Measurements from ENCODE around the gene DDRGK1. TPM values are rescaled to one million over a fixed set of nuclear protein-coding genes. Genes with fewer than 3 reads are reported as not detected.

Gene DDRGK1
- total and polyA plus RNA-seq, 3 experiments from 2014 or later, result 58.1 to 77.9 (median 75.3) TPM

DNA sequence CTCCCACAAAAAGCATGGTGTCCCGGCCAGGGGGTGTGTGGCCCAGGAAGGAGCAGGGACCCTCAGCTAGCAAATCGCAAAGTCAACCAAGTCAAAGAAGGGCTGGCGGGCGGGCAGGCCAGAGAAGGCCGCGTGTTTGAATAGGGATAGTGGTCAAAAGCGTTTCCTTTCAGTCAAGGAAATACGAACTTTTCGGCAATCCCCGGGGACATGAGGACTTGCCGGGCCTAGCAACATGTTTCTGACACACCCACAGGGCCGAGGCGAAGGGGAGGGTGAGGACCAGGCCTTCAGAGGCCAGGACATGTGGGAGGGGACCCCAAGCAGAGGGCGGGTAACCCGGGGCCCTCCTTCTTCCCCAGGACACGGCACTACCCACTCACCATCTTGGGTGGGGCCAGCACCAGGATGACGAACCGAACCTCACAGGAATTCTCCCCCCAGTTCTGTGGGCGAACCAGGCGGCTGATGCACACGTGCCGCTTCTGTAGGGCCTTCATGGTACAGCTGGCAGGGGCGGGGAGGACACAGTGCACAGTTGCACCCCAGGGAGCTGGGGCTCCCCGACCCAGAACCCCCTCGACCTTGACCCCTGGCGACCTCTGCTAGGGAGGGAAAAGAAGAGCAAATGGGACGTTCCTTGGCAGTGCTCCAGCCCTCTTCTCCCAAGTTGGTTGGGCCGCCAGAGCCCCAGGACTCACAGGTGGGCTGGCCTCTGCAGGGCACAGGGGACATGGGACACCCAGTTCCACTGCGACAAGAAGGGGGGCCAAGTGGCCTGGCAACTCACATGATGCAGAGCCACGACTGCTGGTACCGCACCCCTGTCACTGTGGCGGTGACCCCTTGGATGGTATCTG lies 28.9 kb upstream of the DDRGK1 start:
- Histone ChIP-seq H3K36me3 (ENCODE audit: insufficient read depth, low read length) (no peaks in the 10 kb centered on the region), H3K27me3 (ENCODE audit: insufficient read depth, low read length, poor library complexity, severe bottlenecking) (peaks cover 18% of the 10 kb centered on the region), H3K4me1 (ENCODE audit: insufficient read depth, low read length) (peaks cover 8% of the 10 kb centered on the region), H3K9me3 (ENCODE audit: low read length) (no peaks in the 10 kb centered on the region), H3K27ac (ENCODE audit: low read depth, low read length) (no peak overlapping the region), H3K4me3 (ENCODE audit: low read length) (no peak overlapping the region)
- DNase-seq, result no peak
- ChIA-PET CTCF (no interaction called here), POLR2A (no interaction called here)
- Mint-ChIP-seq H3K9me3 (no peaks in the 10 kb centered on the region), H3K4me3 (no peak overlapping the region), H3K36me3 (no peaks in the 10 kb centered on the region), H3K27me3 (peaks cover 17 to 30% of the 10 kb centered on the region in 2 donors), H3K4me1 (peaks cover 2 to 7% (median 4%) of the 10 kb centered on the region in 3 donors), H3K27ac (no peak overlapping the region)

DNA sequence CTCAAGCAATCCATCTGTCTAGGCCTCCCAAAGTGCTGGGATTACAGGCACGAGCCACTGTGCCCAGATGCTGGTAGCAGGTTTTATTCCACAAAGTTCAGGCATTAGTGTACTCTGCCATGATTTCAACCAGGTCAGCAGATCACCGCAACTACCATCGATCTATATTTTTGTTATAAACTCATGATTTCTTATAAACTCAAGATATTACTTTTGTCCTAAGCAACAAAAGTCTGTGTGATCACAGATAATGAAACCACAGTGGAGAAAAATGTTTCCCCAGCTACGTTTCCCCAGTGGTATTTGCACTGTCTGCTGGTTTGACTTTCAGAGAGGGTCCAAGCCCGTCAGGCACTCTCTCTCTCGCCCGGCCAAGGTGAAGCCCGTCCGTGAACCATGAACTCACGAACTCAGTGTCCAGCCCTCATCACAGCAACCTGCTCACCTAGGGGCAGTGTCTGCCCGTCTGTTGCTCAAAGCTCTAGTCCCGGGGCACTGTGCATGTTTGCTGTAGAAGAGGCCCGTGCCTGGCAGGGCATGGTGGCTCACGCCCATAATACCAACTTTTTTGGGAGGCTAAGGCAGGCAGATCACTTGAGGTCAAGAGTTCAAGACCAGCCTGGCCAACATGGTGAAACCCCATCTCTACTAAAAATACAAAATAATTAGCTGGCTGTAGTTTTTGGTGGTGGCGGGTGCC lies 27.6 kb upstream of the DDRGK1 start:
- DNase-seq, result no peak
- Mint-ChIP-seq H3K36me3 (peaks cover 0 to 2% (median 0%) of the 10 kb centered on the region in 3 donors), H3K27me3 (peaks cover 13 to 23% of the 10 kb centered on the region in 2 donors), H3K4me3 (no peak overlapping the region), H3K27ac (no peak overlapping the region), H3K9me3 (no peaks in the 10 kb centered on the region), H3K4me1 (no peaks in the 10 kb centered on the region)
- CTCF ChIA-PET, result no interaction called here
- Histone ChIP-seq H3K27me3 (ENCODE audit: insufficient read depth, low read length, poor library complexity, severe bottlenecking) (peaks cover 9% of the 10 kb centered on the region), H3K36me3 (ENCODE audit: insufficient read depth, low read length) (no peaks in the 10 kb centered on the region), H3K27ac (ENCODE audit: low read depth, low read length) (no peak overlapping the region), H3K4me1 (ENCODE audit: insufficient read depth, low read length) (no peaks in the 10 kb centered on the region), H3K9me3 (ENCODE audit: low read length) (no peaks in the 10 kb centered on the region), H3K4me3 (ENCODE audit: low read length) (no peak overlapping the region)
- POLR2A ChIA-PET, result no interaction called here

DNA sequence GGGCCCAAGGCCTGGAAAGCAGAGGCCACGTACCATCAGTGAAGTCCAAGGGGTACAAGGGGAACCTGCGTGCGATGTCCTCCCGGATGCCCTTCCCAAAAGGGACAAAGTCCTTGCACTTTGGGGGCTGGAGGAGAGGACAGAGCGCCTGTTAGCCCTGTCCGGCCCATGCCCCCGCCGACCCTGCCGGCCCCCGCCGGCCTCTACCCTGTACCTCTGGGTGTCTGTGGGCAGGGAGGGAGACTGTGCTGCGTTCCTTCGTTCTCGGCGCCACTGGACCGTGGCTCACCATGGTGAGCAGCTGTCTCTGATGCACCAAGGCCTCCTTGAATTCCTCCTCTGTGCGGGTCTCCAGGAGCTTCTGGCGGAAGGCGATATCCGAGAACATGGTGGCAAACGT lies 26.6 kb upstream of the DDRGK1 start:
- Mint-ChIP-seq H3K9me3 (no peaks in the 10 kb centered on the region), H3K27me3 (peaks cover 7 to 15% of the 10 kb centered on the region in 2 donors), H3K27ac (no peak overlapping the region), H3K4me1 (no peaks in the 10 kb centered on the region), H3K4me3 (no peak overlapping the region), H3K36me3 (peaks cover 0 to 8% (median 0%) of the 10 kb centered on the region in 3 donors)
- no peak overlapping the region for H3K4me3 ChIP-seq (ENCODE audit: low read length)
- no peak overlapping the region for H3K27ac ChIP-seq (ENCODE audit: low read depth, low read length)
- no peaks in the 10 kb centered on the region for H3K36me3 ChIP-seq (ENCODE audit: insufficient read depth, low read length)
- ChIA-PET POLR2A (no interaction called here), CTCF (no interaction called here)
- peaks cover 7% of the 10 kb centered on the region for H3K27me3 ChIP-seq (ENCODE audit: insufficient read depth, low read length, poor library complexity, severe bottlenecking)
- no peaks in the 10 kb centered on the region for H3K4me1 ChIP-seq (ENCODE audit: insufficient read depth, low read length)
- DNase-seq, result no peak
- no peaks in the 10 kb centered on the region for H3K9me3 ChIP-seq (ENCODE audit: low read length)

DNA sequence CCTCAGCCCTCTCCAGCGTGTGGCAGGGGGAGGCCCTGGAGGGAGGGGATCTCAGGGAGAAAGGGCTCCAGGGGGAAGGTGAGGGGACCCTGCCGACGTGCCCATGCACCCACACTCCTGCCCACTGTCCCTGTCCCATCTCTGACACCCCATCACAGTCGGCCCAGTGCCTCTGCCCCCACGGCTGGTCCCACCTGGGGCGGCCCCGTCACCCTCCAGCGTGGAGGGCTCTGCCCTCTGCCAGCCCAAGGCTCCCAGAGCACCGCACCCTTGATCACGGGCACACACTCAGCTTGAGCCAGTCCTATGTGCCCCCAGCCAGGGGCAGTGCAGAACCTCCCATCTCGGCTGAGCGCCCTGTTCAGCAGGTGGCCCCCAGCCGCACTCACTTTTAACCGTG lies 25.3 kb upstream of the DDRGK1 start:
- no peaks in the 10 kb centered on the region for H3K9me3 ChIP-seq (ENCODE audit: low read length)
- Mint-ChIP-seq H3K27ac (no peak overlapping the region), H3K4me1 (no peaks in the 10 kb centered on the region), H3K4me3 (no peak overlapping the region), H3K27me3 (peaks cover 0 to 3% of the 10 kb centered on the region in 2 donors), H3K36me3 (peaks cover 0 to 8% (median 0%) of the 10 kb centered on the region in 3 donors), H3K9me3 (no peaks in the 10 kb centered on the region)
- H3K27ac ChIP-seq (ENCODE audit: low read depth, low read length), result no peak overlapping the region
- ChIA-PET CTCF (no interaction called here), POLR2A (no interaction called here)
- no peaks in the 10 kb centered on the region for H3K36me3 ChIP-seq (ENCODE audit: insufficient read depth, low read length)
- no peaks in the 10 kb centered on the region for H3K4me1 ChIP-seq (ENCODE audit: insufficient read depth, low read length)
- no peak for DNase-seq
- no peak overlapping the region for H3K4me3 ChIP-seq (ENCODE audit: low read length)
- no peaks in the 10 kb centered on the region for H3K27me3 ChIP-seq (ENCODE audit: insufficient read depth, low read length, poor library complexity, severe bottlenecking)

DNA sequence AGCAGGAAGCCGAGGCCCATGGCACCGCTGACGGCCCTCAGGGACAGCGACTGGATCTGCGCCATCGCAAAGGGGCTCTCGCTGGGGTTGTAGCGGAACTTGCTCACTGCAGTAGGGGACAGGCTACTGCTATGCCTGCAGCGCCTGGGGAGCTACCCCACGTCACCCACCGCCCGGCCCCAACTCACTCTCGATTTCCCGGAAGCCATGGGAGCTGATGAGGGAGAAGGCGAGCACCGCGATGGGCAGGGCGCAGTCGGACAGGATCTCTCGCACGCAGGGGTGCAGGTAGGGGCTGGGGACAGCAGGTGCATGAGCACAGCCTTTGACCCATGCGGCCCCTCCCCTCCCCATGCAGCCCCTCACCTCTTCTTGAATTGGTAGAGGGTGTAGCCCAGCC lies 24.7 kb upstream of the DDRGK1 start:
- ChIA-PET CTCF (no interaction called here), POLR2A (no interaction called here)
- no peaks in the 10 kb centered on the region for H3K27me3 ChIP-seq (ENCODE audit: insufficient read depth, low read length, poor library complexity, severe bottlenecking)
- Mint-ChIP-seq H3K36me3 (peaks cover 0 to 10% (median 0%) of the 10 kb centered on the region in 3 donors), H3K27me3 (no peaks in the 10 kb centered on the region), H3K27ac (no peak overlapping the region), H3K4me3 (no peak overlapping the region), H3K9me3 (no peaks in the 10 kb centered on the region), H3K4me1 (no peaks in the 10 kb centered on the region)
- H3K4me1 ChIP-seq (ENCODE audit: insufficient read depth, low read length), result no peaks in the 10 kb centered on the region
- no peak for DNase-seq
- no peak overlapping the region for H3K27ac ChIP-seq (ENCODE audit: low read depth, low read length)
- H3K4me3 ChIP-seq (ENCODE audit: low read length), result no peak overlapping the region
- no peaks in the 10 kb centered on the region for H3K9me3 ChIP-seq (ENCODE audit: low read length)
- no peaks in the 10 kb centered on the region for H3K36me3 ChIP-seq (ENCODE audit: insufficient read depth, low read length)

DNA sequence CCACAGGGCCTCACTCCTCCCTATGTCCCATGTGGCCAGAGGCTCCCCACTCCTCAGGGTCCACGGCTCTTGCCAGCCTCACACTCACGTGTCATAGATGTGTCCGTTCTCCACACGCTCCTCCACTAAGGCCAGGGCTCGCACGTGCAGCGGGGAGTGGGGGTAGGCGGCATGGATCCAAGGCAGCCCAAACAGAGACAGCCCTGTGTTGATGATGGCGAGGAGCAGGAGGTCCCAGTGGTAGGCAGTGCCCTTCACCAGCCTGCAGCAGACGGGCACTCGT lies 24.2 kb upstream of the DDRGK1 start:
- DNase-seq, result no peak
- Histone ChIP-seq H3K4me3 (ENCODE audit: low read length) (no peak overlapping the region), H3K9me3 (ENCODE audit: low read length) (no peaks in the 10 kb centered on the region), H3K27ac (ENCODE audit: low read depth, low read length) (no peak overlapping the region), H3K36me3 (ENCODE audit: insufficient read depth, low read length) (no peaks in the 10 kb centered on the region), H3K27me3 (ENCODE audit: insufficient read depth, low read length, poor library complexity, severe bottlenecking) (no peaks in the 10 kb centered on the region), H3K4me1 (ENCODE audit: insufficient read depth, low read length) (peaks cover under 1% of the 10 kb centered on the region)
- Mint-ChIP-seq H3K27me3 (no peaks in the 10 kb centered on the region), H3K9me3 (no peaks in the 10 kb centered on the region), H3K27ac (no peak overlapping the region), H3K36me3 (peaks cover 0 to 14% (median 0%) of the 10 kb centered on the region in 3 donors), H3K4me1 (no peaks in the 10 kb centered on the region), H3K4me3 (no peak overlapping the region)
- ChIA-PET POLR2A (no interaction called here), CTCF (interaction anchor here (2.3 kb wide), 1 partner anchor 10 kb away, joined by 7 read pairs; no protein-coding TSS in a partner anchor)

DNA sequence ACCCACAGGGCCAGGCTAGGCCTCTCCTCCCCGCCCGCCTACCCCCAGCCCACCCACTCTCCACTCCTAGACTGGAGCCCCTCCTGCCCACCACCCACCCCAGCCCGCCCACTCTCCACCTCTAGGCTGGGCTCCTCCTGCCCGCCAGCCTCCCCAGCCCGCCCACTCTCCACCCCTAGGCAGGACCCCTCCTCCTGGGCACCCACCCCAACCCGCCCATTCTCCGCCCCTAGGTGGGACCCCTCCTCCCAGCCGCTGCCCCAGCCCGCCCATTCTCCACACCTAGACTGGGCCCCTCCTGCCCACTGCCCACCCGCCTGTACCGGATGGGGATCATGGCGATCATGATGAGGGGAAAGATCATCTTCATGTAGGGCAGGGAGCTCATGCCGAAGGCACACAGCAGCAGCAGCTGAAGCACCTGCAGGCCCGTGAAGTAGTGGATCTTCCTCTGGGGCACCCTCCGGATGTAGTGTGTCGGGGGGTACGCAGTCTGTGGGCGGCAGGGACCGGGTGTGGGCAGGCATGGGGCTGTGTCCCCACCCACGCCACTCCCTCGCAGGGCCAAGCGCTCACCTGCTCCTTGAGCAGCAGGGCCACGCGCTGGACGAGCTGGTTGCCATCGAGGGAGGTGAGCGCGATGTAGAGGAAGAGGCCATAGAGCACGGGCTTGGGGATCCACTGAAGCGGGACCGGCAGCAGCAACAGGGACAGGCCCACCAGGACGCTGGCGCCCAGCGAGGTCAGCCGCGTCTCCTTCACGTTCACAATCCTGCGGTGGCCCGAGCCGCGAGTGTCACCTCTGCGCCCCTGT lies 23.7 kb upstream of the DDRGK1 start:
- Mint-ChIP-seq H3K27ac (no peak overlapping the region), H3K9me3 (no peaks in the 10 kb centered on the region), H3K4me3 (no peak overlapping the region), H3K27me3 (no peaks in the 10 kb centered on the region), H3K36me3 (peaks cover 0 to 19% (median 0%) of the 10 kb centered on the region in 3 donors), H3K4me1 (peaks cover 0 to 4% (median 0%) of the 10 kb centered on the region in 3 donors)
- POLR2A ChIA-PET, result no interaction called here
- Histone ChIP-seq H3K9me3 (ENCODE audit: low read length) (no peaks in the 10 kb centered on the region), H3K4me3 (ENCODE audit: low read length) (no peak overlapping the region), H3K27ac (ENCODE audit: low read depth, low read length) (no peak overlapping the region), H3K4me1 (ENCODE audit: insufficient read depth, low read length) (peaks cover 6% of the 10 kb centered on the region), H3K27me3 (ENCODE audit: insufficient read depth, low read length, poor library complexity, severe bottlenecking) (no peaks in the 10 kb centered on the region), H3K36me3 (ENCODE audit: insufficient read depth, low read length) (no peaks in the 10 kb centered on the region)
- CTCF ChIA-PET, result interaction anchor here (2.3 kb wide), 1 partner anchor 9 kb away, joined by 7 read pairs; no protein-coding TSS in a partner anchor
- no peak for DNase-seq

DNA sequence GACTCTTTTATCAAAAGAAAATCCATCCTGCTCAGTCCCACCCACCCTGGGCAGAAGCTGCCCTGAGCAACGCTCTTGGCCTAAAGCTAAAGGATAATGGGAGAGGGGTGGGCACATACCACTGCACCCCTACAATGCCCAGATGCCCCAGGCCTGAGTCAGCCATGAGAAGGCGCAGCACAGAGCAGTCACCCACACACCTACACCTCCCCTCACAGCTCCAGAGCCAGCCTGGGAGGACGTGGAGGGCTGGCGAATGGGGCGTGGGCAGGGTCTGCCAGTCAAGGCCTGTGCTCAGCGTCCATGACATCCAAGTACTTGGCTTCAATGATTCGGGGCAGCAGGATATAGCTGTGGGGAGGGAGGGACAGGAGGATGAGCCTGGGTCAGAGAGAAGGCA lies 23.0 kb upstream of the DDRGK1 start:
- H3K27ac Mint-ChIP-seq, result no peak overlapping the region
- CTCF ChIA-PET, result interaction anchor here (2.3 kb wide), 1 partner anchor 8 kb away, joined by 7 read pairs; no protein-coding TSS in a partner anchor

More for the DNA sequence above, 23.0 kb upstream of the DDRGK1 start:
- POLR2A ChIA-PET, result no interaction called here
- DNase-seq, result no peak
- H3K27ac ChIP-seq (ENCODE audit: low read depth, low read length), result no peak overlapping the region
- Mint-ChIP-seq H3K27me3 (no peaks in the 10 kb centered on the region), H3K36me3 (peaks cover 0 to 25% (median 0%) of the 10 kb centered on the region in 3 donors), H3K4me3 (no peak overlapping the region), H3K9me3 (no peaks in the 10 kb centered on the region), H3K4me1 (peaks cover 3 to 9% (median 4%) of the 10 kb centered on the region in 3 donors)
- H3K36me3 ChIP-seq (ENCODE audit: insufficient read depth, low read length), result no peaks in the 10 kb centered on the region
- H3K9me3 ChIP-seq (ENCODE audit: low read length), result no peaks in the 10 kb centered on the region
- peaks cover 8% of the 10 kb centered on the region for H3K4me1 ChIP-seq (ENCODE audit: insufficient read depth, low read length)
- H3K4me3 ChIP-seq (ENCODE audit: low read length), result no peak overlapping the region
- no peaks in the 10 kb centered on the region for H3K27me3 ChIP-seq (ENCODE audit: insufficient read depth, low read length, poor library complexity, severe bottlenecking)
